IPS-15b (cell line): ENCODE data around the gene KRTAP5-11.
"Not testable (repeated sequence)": the region's sequence is repeated elsewhere in the genome, so short reads cannot be mapped to it uniquely, and the experiment has no call there.

Experiments used
- H3K27me3 ChIP-seq: one replicate; pipeline ENCODE4 v1.6.1; 2013; ENCODE audit warnings: low read length; ENCODE audit not compliant: control insufficient read depth, insufficient read depth
- H3K36me3 ChIP-seq: one replicate; pipeline ENCODE4 v1.6.1; 2013; ENCODE audit warnings: low read length; ENCODE audit not compliant: control insufficient read depth, insufficient read depth
- H3K4me1 ChIP-seq: one replicate; pipeline ENCODE4 v1.6.1; 2013; ENCODE audit warnings: mild to moderate bottlenecking, low read length; ENCODE audit not compliant: control insufficient read depth, insufficient read depth
- H3K4me3 ChIP-seq: one replicate; pipeline ENCODE4 v1.5.1; 2013; ENCODE audit warnings: low read depth, low read length
- H3K9ac ChIP-seq: one replicate; pipeline ENCODE4 v1.6.1; 2013; ENCODE audit warnings: low read depth, mild to moderate bottlenecking, low read length
- H3K9me3 ChIP-seq: one replicate; pipeline ENCODE4 v1.6.1; 2013; ENCODE audit warnings: mild to moderate bottlenecking, low read length; ENCODE audit not compliant: control insufficient read depth, insufficient read depth

The KRTAP5-11 gene

GRCh38 chr11:71537537-71537936 is 45.1 kb downstream of the KRTAP5-11 start:
- H3K4me1 ChIP-seq = no peaks in the 10 kb centered on the region
- no peaks in the 10 kb centered on the region for H3K9me3 ChIP-seq
- no peak overlapping the region for H3K4me3 ChIP-seq
- H3K36me3 ChIP-seq = no peaks in the 10 kb centered on the region
- H3K9ac ChIP-seq = no peak overlapping the region
- no peaks in the 10 kb centered on the region for H3K27me3 ChIP-seq

DNA sequence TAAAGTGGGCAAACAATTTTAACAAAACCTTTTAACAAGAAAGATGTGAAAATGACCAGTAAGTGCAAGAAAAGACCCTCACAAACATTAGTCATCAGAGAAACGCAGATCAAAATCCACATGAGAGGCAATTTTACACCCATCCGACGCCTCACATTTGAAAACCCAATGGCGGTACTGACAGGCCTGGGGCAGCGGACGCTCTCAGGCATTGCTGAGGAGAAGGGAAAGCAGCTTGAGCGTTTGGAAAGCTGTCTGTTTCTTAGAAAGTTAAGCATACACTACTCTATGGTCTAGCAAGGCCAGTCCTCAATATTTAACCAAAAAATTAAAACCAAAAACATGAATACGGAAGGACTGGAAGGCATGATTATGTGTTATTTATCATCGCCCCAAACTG is 46.9 kb downstream of the KRTAP5-11 start:
- Histone ChIP-seq H3K36me3 (no peaks in the 10 kb centered on the region), H3K9ac (no peak overlapping the region), H3K9me3 (no peaks in the 10 kb centered on the region), H3K4me1 (no peaks in the 10 kb centered on the region), H3K27me3 (no peaks in the 10 kb centered on the region), H3K4me3 (no peak overlapping the region)

GRCh38 chr11:71534711-71535608 is 47.7 kb downstream of the KRTAP5-11 start:
- not testable (repeated sequence) for H3K36me3 ChIP-seq, H3K4me3 ChIP-seq, H3K4me1 ChIP-seq, H3K9me3 ChIP-seq, H3K9ac ChIP-seq, H3K27me3 ChIP-seq

DNA sequence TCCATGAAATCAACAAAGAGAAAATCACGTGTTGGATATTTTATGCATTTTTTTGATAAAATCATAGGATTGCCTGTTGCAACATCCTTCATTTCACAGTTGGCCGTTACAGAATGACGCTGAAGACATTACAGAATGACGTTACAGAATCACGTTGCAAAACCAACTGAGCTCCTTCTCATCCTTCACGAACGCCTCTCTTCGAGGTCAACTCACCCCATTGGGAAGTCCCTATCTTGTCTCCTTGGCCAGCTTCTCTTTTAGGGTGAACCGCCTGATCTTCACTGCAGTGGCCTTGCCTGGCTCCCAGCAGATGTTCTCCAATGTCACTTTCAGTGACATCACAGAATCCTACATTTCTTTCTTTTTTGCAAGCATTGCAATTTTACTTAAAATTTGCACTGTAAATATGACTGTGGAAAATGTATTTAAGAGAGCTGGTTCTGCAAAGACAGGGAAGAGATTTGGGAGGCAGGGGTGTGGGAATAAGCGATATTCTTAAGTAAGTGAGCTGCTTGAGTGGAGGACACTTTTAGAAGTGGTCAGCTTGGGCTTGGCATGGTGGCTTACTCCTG is 50.6 kb downstream of the KRTAP5-11 start:
- no peaks in the 10 kb centered on the region for H3K9me3 ChIP-seq
- no peak overlapping the region for H3K9ac ChIP-seq
- H3K4me1 ChIP-seq = no peaks in the 10 kb centered on the region
- H3K4me3 ChIP-seq = no peak overlapping the region
- no peaks in the 10 kb centered on the region for H3K27me3 ChIP-seq
- no peaks in the 10 kb centered on the region for H3K36me3 ChIP-seq
